ENCODE results near the gene PRG2. TPM values are rescaled to one million over a fixed set of nuclear protein-coding genes. Genes with fewer than 3 reads are reported as not detected.

The PRG2 gene
- total and polyA plus RNA-seq, 2 of the 13 experiments (the other 11 are each of a cell fraction or from before 2014, with no cell fraction given): not detected

DNA sequence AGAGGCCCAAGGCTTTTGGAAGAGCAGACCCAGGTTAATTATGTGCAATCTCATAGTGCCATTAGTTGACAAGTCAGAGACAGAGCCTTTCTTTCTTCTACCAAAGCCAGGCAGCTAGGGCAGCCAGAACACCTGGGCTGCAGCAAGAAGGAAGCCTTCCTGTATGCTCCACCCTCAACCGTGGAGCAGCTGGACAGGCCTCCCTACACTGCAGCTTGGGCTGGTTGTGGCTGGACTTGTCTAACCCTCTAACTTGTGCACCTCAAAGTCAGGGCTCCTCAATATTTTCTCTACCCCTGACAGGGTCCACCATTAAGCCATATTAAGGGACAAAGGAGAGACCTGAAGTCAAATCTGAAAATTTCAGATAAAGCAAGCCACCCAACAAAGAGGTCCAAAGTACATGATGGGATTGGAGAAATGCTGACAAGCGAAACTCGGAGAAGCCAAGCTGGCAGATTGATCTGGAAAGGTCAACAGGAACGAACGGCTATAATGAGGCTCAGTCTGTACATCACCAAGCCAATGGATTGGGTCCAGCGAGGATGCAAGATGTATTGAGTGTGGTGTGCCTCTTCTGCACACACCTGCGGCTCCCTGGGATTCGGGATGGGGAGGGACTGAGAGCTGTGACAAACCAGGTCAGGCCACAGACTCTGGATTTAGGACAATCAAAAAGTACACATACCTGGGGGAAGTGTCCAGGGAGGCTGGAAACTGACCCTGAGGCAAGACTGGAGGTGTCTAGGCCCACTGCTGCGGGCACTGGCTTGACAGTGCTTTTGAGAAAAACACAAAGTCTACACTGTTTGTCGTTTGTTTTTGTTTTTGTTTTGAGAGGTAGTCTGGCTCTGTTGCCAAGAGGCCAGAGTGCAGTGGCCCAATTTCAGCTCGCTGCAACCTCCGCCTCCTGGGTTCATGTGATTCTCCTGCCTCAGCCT lies 48.2 kb upstream of the PRG2 start (continued):
- TF ChIP-seq, protein P1, sequence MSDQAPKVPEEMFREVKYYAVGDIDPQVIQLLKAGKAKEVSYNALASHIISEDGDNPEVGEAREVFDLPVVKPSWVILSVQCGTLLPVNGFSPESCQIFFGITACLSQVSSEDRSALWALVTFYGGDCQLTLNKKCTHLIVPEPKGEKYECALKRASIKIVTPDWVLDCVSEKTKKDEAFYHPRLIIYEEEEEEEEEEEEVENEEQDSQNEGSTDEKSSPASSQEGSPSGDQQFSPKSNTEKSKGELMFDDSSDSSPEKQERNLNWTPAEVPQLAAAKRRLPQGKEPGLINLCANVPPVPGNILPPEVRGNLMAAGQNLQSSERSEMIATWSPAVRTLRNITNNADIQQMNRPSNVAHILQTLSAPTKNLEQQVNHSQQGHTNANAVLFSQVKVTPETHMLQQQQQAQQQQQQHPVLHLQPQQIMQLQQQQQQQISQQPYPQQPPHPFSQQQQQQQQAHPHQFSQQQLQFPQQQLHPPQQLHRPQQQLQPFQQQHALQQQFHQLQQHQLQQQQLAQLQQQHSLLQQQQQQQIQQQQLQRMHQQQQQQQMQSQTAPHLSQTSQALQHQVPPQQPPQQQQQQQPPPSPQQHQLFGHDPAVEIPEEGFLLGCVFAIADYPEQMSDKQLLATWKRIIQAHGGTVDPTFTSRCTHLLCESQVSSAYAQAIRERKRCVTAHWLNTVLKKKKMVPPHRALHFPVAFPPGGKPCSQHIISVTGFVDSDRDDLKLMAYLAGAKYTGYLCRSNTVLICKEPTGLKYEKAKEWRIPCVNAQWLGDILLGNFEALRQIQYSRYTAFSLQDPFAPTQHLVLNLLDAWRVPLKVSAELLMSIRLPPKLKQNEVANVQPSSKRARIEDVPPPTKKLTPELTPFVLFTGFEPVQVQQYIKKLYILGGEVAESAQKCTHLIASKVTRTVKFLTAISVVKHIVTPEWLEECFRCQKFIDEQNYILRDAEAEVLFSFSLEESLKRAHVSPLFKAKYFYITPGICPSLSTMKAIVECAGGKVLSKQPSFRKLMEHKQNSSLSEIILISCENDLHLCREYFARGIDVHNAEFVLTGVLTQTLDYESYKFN (CRISPR knock-in tag; conservative IDR thresholded peaks at IDR 0.05): 0 out of 2 replicates have a peak, but pooled peaks have one; percentile 38
- TF ChIP-seq MED1 (CRISPR knock-in tag; IDR thresholded peaks at IDR 0.05) (0 out of 2 replicates have a peak, but pooled peaks have one; percentile 20), ZNF124 (CRISPR knock-in tag; IDR thresholded peaks at IDR 0.05) (no peak), HCFC1 (IDR thresholded peaks at IDR 0.05; ENCODE audit: low read depth, low read length) (no peak), ETV5 (CRISPR knock-in tag; IDR thresholded peaks at IDR 0.05; ENCODE audit: borderline replicate concordance) (peak; percentile 8; the same call in 1 of the 2 replicates), ZNF281 (CRISPR knock-in tag; IDR thresholded peaks at IDR 0.05; ENCODE audit: borderline replicate concordance) (no peak), SMYD3 (CRISPR knock-in tag; IDR thresholded peaks at IDR 0.05) (no peak), ZBTB20 (CRISPR knock-in tag; IDR thresholded peaks at IDR 0.05; ENCODE audit: borderline replicate concordance, low read depth) (no peak)
- TF ChIP-seq, protein P2, sequence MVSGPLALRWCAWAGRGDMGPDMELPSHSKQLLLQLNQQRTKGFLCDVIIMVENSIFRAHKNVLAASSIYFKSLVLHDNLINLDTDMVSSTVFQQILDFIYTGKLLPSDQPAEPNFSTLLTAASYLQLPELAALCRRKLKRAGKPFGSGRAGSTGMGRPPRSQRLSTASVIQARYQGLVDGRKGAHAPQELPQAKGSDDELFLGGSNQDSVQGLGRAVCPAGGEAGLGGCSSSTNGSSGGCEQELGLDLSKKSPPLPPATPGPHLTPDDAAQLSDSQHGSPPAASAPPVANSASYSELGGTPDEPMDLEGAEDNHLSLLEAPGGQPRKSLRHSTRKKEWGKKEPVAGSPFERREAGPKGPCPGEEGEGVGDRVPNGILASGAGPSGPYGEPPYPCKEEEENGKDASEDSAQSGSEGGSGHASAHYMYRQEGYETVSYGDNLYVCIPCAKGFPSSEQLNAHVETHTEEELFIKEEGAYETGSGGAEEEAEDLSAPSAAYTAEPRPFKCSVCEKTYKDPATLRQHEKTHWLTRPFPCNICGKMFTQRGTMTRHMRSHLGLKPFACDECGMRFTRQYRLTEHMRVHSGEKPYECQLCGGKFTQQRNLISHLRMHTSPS (CRISPR knock-in tag; IDR thresholded peaks at IDR 0.05; ENCODE audit: low read depth): no peak
- TF ChIP-seq, protein P3, sequence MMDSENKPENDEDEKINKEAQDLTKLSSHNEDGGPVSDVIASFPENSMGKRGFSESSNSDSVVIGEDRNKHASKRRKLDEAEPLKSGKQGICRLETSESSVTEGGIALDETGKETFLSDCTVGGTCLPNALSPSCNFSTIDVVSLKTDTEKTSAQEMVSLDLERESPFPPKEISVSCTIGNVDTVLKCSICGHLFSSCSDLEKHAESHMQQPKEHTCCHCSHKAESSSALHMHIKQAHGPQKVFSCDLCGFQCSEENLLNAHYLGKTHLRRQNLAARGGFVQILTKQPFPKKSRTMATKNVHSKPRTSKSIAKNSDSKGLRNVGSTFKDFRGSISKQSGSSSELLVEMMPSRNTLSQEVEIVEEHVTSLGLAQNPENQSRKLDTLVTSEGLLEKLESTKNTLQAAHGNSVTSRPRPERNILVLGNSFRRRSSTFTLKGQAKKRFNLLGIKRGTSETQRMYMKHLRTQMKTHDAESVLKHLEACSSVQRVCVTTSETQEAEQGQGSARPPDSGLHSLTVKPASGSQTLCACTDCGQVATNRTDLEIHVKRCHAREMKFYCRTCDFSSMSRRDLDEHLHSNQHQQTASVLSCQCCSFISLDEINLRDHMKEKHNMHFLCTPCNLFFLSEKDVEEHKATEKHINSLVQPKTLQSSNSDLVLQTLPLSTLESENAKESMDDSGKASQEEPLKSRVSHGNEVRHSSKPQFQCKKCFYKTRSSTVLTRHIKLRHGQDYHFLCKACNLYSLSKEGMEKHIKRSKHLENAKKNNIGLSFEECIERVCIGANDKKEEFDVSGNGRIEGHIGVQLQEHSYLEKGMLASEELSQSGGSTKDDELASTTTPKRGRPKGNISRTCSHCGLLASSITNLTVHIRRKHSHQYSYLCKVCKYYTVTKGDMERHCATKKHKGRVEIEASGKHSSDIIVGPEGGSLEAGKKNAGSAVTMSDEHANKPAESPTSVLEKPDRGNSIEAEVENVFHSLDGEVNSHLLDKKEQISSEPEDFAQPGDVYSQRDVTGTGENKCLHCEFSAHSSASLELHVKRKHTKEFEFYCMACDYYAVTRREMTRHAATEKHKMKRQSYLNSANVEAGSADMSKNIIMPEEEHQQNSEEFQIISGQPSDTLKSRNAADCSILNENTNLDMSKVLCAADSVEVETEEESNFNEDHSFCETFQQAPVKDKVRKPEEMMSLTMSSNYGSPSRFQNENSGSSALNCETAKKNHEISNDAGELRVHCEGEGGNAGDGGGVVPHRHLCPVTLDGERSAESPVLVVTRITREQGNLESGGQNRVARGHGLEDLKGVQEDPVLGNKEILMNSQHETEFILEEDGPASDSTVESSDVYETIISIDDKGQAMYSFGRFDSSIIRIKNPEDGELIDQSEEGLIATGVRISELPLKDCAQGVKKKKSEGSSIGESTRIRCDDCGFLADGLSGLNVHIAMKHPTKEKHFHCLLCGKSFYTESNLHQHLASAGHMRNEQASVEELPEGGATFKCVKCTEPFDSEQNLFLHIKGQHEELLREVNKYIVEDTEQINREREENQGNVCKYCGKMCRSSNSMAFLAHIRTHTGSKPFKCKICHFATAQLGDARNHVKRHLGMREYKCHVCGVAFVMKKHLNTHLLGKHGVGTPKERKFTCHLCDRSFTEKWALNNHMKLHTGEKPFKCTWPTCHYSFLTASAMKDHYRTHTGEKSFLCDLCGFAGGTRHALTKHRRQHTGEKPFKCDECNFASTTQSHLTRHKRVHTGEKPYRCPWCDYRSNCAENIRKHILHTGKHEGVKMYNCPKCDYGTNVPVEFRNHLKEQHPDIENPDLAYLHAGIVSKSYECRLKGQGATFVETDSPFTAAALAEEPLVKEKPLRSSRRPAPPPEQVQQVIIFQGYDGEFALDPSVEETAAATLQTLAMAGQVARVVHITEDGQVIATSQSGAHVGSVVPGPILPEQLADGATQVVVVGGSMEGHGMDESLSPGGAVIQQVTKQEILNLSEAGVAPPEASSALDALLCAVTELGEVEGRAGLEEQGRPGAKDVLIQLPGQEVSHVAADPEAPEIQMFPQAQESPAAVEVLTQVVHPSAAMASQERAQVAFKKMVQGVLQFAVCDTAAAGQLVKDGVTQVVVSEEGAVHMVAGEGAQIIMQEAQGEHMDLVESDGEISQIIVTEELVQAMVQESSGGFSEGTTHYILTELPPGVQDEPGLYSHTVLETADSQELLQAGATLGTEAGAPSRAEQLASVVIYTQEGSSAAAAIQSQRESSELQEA (CRISPR knock-in tag; IDR thresholded peaks at IDR 0.05; ENCODE audit: not compliant biosample characterization): no peak
